Gastroesophageal sphincter (tissue), 3 donors: ENCODE measurements around the gene SYNJ2.

Experiments used
- CTCF ChIP-seq, 4 experiments: fragments of 200-600 bp in 2 of 4; fragments of 450-650 bp in 2 of 4; sonication (generic) in 1 of 4; IDR thresholded peaks; one replicate each; pipeline ENCODE4 v1.5.1; 2017 to 2019; ENCODE audit warnings: antibody characterized with exemption in 4 of 4, mild to moderate bottlenecking in 2 of 4, moderate library complexity in 2 of 4
- EP300 ChIP-seq: sonication (generic); formaldehyde crosslinking; IDR thresholded peaks from one replicate; pipeline ENCODE4 v1.6.1; 2017; ENCODE audit warnings: antibody characterized with exemption, mild to moderate bottlenecking
- POLR2AphosphoS5 ChIP-seq: sonication (generic); formaldehyde crosslinking; IDR thresholded peaks from one replicate; pipeline ENCODE4 v1.6.1; 2017; ENCODE audit warnings: antibody characterized with exemption

- TF ChIP-seq POLR2AphosphoS5 (no peak), CTCF (IDR thresholded peaks at IDR 0.05) (no peak), EP300 (no peak)
These were observed 89.7 kb downstream of the SYNJ2 start for GRCh38 chr6:158071121-158072082.
